SU-DHL-6 (cell line): Measurements from ENCODE around the gene TLCD2.

ENCODE experiments used
- H2AFZ ChIP-seq: fragments of 200-600 bp; sonication (generic); 2 replicates; pipeline ENCODE4 v1.6.1; 2014; ENCODE audit warnings: low read depth, mild to moderate bottlenecking, moderate library complexity, mixed read lengths, antibody characterized with exemption, low read length; ENCODE audit not compliant: severe bottlenecking
- H3F3A ChIP-seq: fragments of 200-600 bp; shearing (Covaris generic); 2 replicates; pipeline ENCODE4 v1.6.0; 2016; ENCODE audit warnings: antibody characterized with exemption, mild to moderate bottlenecking; ENCODE audit not compliant: insufficient read depth
- H3K27ac ChIP-seq: fragments of 200-600 bp; sonication (generic); 2 replicates; pipeline ENCODE4 v1.5.1; 2016; ENCODE audit warnings: low read depth, mild to moderate bottlenecking, low read length, moderate library complexity, mixed read lengths
- H3K27me3 ChIP-seq: fragments of 200-600 bp; sonication (generic), shearing (Covaris generic); 2 replicates; pipeline ENCODE4 v1.6.0; 2014; ENCODE audit warnings: mild to moderate bottlenecking, low read length
- H3K36me3 ChIP-seq: fragments of 200-600 bp; sonication (generic); 2 replicates; pipeline ENCODE4 v1.6.1; 2014; ENCODE audit warnings: mild to moderate bottlenecking, low read length, mixed read lengths
- H3K4me2 ChIP-seq: fragments of 300-600, 200-600 bp; shearing (Covaris generic), sonication (generic); 2 replicates; pipeline ENCODE4 v1.6.0; 2014; ENCODE audit warnings: low read length, low read depth, mild to moderate bottlenecking; ENCODE audit not compliant: poor library complexity, severe bottlenecking
- H3K4me3 ChIP-seq: fragments of 200-600 bp; sonication (generic); 2 replicates; pipeline ENCODE4 v1.5.1; 2014; ENCODE audit warnings: antibody characterized with exemption, low read length, mild to moderate bottlenecking, mixed read lengths; ENCODE audit not compliant: insufficient read depth, poor library complexity, severe bottlenecking
- H3K79me2 ChIP-seq: fragments of 200-600 bp; sonication (generic); 2 replicates; pipeline ENCODE4 v1.6.1; 2014; ENCODE audit warnings: mild to moderate bottlenecking, low read length, moderate library complexity; ENCODE audit not compliant: insufficient read depth
- H3K9ac ChIP-seq: fragments of 200-600 bp; sonication (generic); 2 replicates; pipeline ENCODE4 v1.7.0; 2014; ENCODE audit warnings: mild to moderate bottlenecking, low read length
- H3K9me2 ChIP-seq: fragments of 200-600 bp; sonication (generic); replicated peaks from 2 replicates; pipeline ENCODE4 v1.6.1; 2014; ENCODE audit warnings: low read length; ENCODE audit not compliant: insufficient read depth
- H3K9me3 ChIP-seq: fragments of 200-600 bp; sonication (generic); 2 replicates; pipeline ENCODE4 v1.6.1; 2014; ENCODE audit warnings: low read length, mixed read lengths; ENCODE audit not compliant: insufficient read depth
- H4K20me1 ChIP-seq: fragments of 200-600 bp; sonication (generic); 2 replicates; pipeline ENCODE4 v1.6.1; 2014; ENCODE audit warnings: low read depth, mild to moderate bottlenecking, antibody characterized with exemption, low read length, moderate library complexity, mixed read lengths
- CTCF ChIP-seq: fragments of 200-600 bp; sonication (generic); IDR thresholded peaks from one replicate; pipeline ENCODE4 v1.5.1; 2017; ENCODE audit warnings: antibody characterized with exemption, mild to moderate bottlenecking, low read length, moderate library complexity; ENCODE audit not compliant: insufficient read depth, poor library complexity, severe bottlenecking
- EZH2phosphoT487 ChIP-seq: fragments of 200-600 bp; sonication (generic), shearing (Covaris generic); conservative IDR thresholded peaks from 2 replicates; pipeline ENCODE4 v1.6.1; 2018; ENCODE audit warnings: mild to moderate bottlenecking, antibody characterized with exemption, low read length, moderate library complexity, mixed read lengths

TLCD2 gene

DNA sequence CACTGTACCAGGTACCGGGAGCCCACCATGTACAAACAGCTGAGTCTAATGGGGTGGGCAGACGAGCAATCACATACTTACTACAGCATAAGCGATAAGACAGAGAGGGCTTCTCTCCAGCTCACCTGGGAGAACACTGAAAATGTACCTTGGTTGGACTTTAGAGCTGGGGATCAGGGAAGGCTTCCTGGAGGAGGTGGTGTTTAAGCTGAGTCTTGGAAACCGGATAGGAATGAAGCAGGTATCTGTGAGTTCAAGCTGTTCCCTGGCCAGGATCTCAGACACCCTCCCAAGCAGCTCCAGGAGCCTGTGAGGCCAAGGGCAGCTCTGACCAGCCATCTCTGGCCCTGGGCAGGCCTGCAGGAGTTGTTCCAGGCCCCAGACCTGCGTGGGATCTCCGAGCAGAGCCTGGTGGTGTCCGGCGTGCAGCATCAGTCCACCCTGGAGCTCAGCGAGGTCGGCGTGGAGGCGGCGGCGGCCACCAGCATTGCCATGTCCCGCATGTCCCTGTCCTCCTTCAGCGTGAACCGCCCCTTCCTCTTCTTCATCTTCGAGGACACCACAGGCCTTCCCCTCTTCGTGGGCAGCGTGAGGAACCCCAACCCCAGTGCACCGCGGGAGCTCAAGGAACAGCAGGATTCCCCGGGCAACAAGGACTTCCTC is 43.7 kb upstream of the TLCD2 start:
- H3K27me3 ChIP-seq = no peaks in the 10 kb centered on the region
- no peaks in the 10 kb centered on the region for H3K9me2 ChIP-seq
- H3K9ac ChIP-seq = no peak overlapping the region
- H3F3A ChIP-seq = no peaks in the 10 kb centered on the region
- no peaks in the 10 kb centered on the region for H3K9me3 ChIP-seq
- H3K27ac ChIP-seq = no peak overlapping the region
- no peak overlapping the region for H3K4me3 ChIP-seq
- H2AFZ ChIP-seq = no peak overlapping the region
- no peaks in the 10 kb centered on the region for H3K36me3 ChIP-seq
- no peak overlapping the region for H3K4me2 ChIP-seq
- H3K79me2 ChIP-seq = no peaks in the 10 kb centered on the region
- no peaks in the 10 kb centered on the region for H4K20me1 ChIP-seq
- TF ChIP-seq EZH2phosphoT487 (no peak), CTCF (no peak)

- Histone ChIP-seq H2AFZ (no peak overlapping the region), H3K27me3 (no peaks in the 10 kb centered on the region), H3K4me2 (no peak overlapping the region), H3K27ac (no peak overlapping the region), H3K4me3 (no peak overlapping the region), H3K9me2 (no peaks in the 10 kb centered on the region), H3K9ac (no peak overlapping the region), H3F3A (no peaks in the 10 kb centered on the region), H3K36me3 (no peaks in the 10 kb centered on the region), H3K9me3 (no peaks in the 10 kb centered on the region), H3K79me2 (no peaks in the 10 kb centered on the region), H4K20me1 (no peaks in the 10 kb centered on the region)
- TF ChIP-seq EZH2phosphoT487 (no peak), CTCF (no peak)
Measured at GRCh38 chr17:1752425-1753262, 42.5 kb upstream of the TLCD2 start.

GRCh38 chr17:1750628-1751027 is 40.5 kb upstream of the TLCD2 start:
- Histone ChIP-seq H3K27me3 (no peaks in the 10 kb centered on the region), H2AFZ (no peak overlapping the region), H4K20me1 (no peaks in the 10 kb centered on the region), H3K4me2 (no peak overlapping the region), H3K9me2 (no peaks in the 10 kb centered on the region), H3K9ac (no peak overlapping the region), H3K36me3 (no peaks in the 10 kb centered on the region), H3K4me3 (no peak overlapping the region), H3K27ac (no peak overlapping the region), H3K9me3 (no peaks in the 10 kb centered on the region), H3K79me2 (no peaks in the 10 kb centered on the region), H3F3A (no peaks in the 10 kb centered on the region)
- TF ChIP-seq EZH2phosphoT487 = no peak
- TF ChIP-seq CTCF = no peak
